Glutamatergic neuron (in vitro differentiated cells): ENCODE data around the gene CHM. TPM values are rescaled to one million over a fixed set of nuclear protein-coding genes. Genes with fewer than 3 reads are reported as not detected.

Source experiments
- DNase-seq: peaks from one replicate; pipeline ENCODE4 v3.0.0; 2022
- H3K27ac Mint-ChIP-seq: one replicate; pipeline ENCODE4 v1.8.0; 2020; ENCODE audit warnings: mild to moderate bottlenecking, mixed read lengths, inconsistent platforms; ENCODE audit not compliant: unreplicated experiment
- H3K27me3 Mint-ChIP-seq: one replicate; pipeline ENCODE4 v1.8.0; 2020; ENCODE audit warnings: mild to moderate bottlenecking, moderate library complexity, mixed read lengths, inconsistent platforms; ENCODE audit not compliant: unreplicated experiment
- H3K36me3 Mint-ChIP-seq: one replicate; pipeline ENCODE4 v1.8.0; 2020; ENCODE audit warnings: mild to moderate bottlenecking, mixed read lengths, inconsistent platforms; ENCODE audit not compliant: unreplicated experiment
- H3K4me1 Mint-ChIP-seq: one replicate; pipeline ENCODE4 v1.8.0; 2020; ENCODE audit warnings: mild to moderate bottlenecking, low read depth, mixed read lengths, inconsistent platforms; ENCODE audit not compliant: unreplicated experiment
- H3K4me3 Mint-ChIP-seq: one replicate; pipeline ENCODE4 v1.8.0; 2020; ENCODE audit warnings: mild to moderate bottlenecking, mixed read lengths, inconsistent platforms; ENCODE audit not compliant: unreplicated experiment
- H3K9me3 Mint-ChIP-seq: one replicate; pipeline ENCODE4 v1.8.0; 2020; ENCODE audit warnings: mild to moderate bottlenecking, moderate library complexity, mixed read lengths, inconsistent platforms; ENCODE audit not compliant: unreplicated experiment
- CTCF ChIP-seq: fragments of 200-600 bp; sonication (generic); IDR thresholded peaks from one replicate; pipeline ENCODE4 v1.5.0; 2021; ENCODE audit not compliant: partially characterized antibody, unreplicated experiment
- microRNA-seq: library from miRNA; unstranded; fragments of <30 nt; microRNA quantifications from one replicate; pipeline ENCODE4, GENCODE V29; 2020; ENCODE audit not compliant: unreplicated experiment
- total RNA-seq: library from RNA; stranded (reverse); fragmentation: NEBNext Ultra II Directional; extraction: Animal tissue kit (Norgen Biotek cat#: 25700); gene quantifications from one replicate; pipeline ENCODE4 v1.2.1, GENCODE V29; 2021; ENCODE audit not compliant: unreplicated experiment

CHM gene
- total RNA-seq, 1 donor from 2014 or later, result 25.2 TPM

DNA sequence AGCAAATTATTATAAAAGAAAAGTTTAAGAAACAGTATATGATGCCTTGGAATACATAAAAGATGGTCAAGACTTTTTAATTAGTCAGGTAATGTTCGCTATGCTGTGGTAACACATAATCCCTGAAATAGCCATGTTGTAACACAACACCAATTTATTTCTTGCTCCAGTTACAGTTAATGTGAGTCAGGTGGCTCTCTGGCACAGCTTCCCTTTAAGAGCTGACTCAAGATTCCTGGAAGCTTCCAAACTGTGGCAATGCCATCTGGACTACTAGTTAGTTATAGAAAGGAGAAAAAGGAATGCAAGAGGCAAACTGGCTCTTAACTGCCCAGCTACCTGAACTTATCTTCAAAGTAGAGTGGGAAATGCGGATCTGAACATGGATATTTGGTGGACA is 210.5 kb downstream of the CHM start:
- no peak overlapping the region for H3K27ac Mint-ChIP-seq
- H3K27me3 Mint-ChIP-seq, result no peaks in the 10 kb centered on the region
- no peak for TF ChIP-seq CTCF
- no peaks in the 10 kb centered on the region for H3K4me1 Mint-ChIP-seq
- H3K4me3 Mint-ChIP-seq, result no peak overlapping the region
- no peaks in the 10 kb centered on the region for H3K9me3 Mint-ChIP-seq
- no peaks in the 10 kb centered on the region for H3K36me3 Mint-ChIP-seq
- DNase-seq, result no peak

GRCh38 chrX:85828771-85829170 is 218.6 kb downstream of the CHM start:
- Mint-ChIP-seq H3K4me1 (no peaks in the 10 kb centered on the region), H3K9me3 (no peaks in the 10 kb centered on the region), H3K36me3 (no peaks in the 10 kb centered on the region), H3K4me3 (no peak overlapping the region), H3K27me3 (no peaks in the 10 kb centered on the region), H3K27ac (no peak overlapping the region)
- no peak for TF ChIP-seq CTCF
- no peak for DNase-seq

- no peak for DNase-seq
- peaks cover 5% of the 10 kb centered on the region for H3K9me3 Mint-ChIP-seq
- TF ChIP-seq CTCF, result no peak
Measured at GRCh38 chrX:85815203-85815751, 232.1 kb downstream of the CHM start.

More at GRCh38 chrX:85815203-85815751, 232.1 kb downstream of the CHM start:
- Mint-ChIP-seq H3K27me3 (no peaks in the 10 kb centered on the region), H3K27ac (no peak overlapping the region), H3K4me1 (no peaks in the 10 kb centered on the region), H3K4me3 (no peak overlapping the region), H3K36me3 (no peaks in the 10 kb centered on the region)

Small RNA genes lying within 50 kb of the gene (microRNA-seq; reads per million reads assigned to microRNA genes)
- not detected for gene MIR1321
- gene MIR361, result 8,106 reads per million, percentile 97 among the genes with 10 or more reads in this experiment

Other genes with a start within 250 kb of the CHM start
- 1.3 TPM for gene DACH2, start 100.9 kb upstream of the CHM start, total RNA-seq